C4-2B (cell line): ENCODE results near the gene LILRA6.

Experiments
- ZFX ChIP-seq: fragments of 450-650 bp; IDR thresholded peaks from 2 replicates; pipeline ENCODE4 v1.6.1; 2017
- TF ChIP-seq, protein P1 (sequence below): fragments of 450-650 bp; conservative IDR thresholded peaks from 2 replicates; pipeline ENCODE4 v1.5.1; 2017; ENCODE audit warnings: mild to moderate bottlenecking

DNA sequence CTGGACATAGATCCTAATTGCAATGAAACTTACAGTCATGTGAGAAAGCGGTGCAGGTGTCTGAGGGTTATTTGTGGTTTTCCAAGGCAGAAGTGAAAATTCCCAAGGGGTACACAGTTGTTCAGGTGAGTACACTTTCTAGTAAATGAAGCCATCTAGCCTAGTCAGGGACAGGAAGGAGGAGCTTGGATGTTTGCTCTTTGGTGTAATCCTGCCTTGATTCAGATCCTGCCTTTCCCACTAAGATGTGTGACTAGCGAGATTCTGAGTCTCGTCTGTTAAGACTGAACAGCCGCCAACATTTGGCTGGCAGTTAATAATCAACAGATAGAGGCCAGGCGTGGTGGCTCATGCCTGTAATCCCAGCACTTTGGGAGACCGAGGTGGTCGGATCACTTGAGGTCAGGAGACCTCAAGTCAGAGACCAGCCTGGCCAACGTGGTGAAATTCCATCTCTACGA lies 39.4 kb downstream of the LILRA6 start:
- TF ChIP-seq, protein P1, sequence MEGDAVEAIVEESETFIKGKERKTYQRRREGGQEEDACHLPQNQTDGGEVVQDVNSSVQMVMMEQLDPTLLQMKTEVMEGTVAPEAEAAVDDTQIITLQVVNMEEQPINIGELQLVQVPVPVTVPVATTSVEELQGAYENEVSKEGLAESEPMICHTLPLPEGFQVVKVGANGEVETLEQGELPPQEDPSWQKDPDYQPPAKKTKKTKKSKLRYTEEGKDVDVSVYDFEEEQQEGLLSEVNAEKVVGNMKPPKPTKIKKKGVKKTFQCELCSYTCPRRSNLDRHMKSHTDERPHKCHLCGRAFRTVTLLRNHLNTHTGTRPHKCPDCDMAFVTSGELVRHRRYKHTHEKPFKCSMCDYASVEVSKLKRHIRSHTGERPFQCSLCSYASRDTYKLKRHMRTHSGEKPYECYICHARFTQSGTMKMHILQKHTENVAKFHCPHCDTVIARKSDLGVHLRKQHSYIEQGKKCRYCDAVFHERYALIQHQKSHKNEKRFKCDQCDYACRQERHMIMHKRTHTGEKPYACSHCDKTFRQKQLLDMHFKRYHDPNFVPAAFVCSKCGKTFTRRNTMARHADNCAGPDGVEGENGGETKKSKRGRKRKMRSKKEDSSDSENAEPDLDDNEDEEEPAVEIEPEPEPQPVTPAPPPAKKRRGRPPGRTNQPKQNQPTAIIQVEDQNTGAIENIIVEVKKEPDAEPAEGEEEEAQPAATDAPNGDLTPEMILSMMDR: no peak
- TF ChIP-seq ZFX: no peak
